ENCODE measurements around the gene MX2.

DNA sequence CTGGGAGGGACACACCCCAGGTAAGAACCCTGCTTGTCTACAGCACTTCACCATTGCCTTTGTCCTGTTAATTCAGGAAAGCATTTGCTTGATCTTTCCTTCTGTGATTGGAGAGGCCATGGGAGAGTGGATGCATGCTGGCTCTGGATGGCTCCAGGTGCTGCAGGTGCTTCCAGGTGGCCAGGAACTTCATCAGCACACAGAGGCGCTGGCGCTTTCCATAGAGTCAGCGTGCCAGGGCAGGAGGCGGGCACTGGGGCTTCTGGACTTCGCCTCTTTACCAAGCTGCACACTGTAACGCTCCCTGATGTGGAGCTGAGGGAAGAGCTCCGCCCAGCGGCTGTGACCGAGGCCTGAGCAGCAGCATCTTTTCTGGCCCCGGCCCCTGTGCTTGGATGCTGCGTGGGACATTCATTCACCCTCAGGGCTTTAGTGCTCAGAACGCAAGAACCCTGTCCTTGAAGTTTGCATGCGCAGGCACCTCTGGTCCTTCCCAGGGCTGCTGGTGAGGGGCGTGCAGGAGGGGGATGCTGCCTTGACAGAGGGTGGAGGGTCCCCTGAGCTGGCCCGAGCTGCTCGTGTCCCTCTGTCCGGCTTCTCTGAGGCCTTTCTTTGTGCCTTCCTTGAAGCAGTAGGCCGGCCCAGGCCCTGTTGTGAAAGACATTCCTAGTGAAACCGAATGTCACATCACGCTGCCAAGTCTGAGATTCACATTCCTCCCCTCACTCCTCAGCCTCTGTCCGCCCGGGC is 1.6 kb upstream of the MX2 start:
- TF ChIP-seq, protein P1, sequence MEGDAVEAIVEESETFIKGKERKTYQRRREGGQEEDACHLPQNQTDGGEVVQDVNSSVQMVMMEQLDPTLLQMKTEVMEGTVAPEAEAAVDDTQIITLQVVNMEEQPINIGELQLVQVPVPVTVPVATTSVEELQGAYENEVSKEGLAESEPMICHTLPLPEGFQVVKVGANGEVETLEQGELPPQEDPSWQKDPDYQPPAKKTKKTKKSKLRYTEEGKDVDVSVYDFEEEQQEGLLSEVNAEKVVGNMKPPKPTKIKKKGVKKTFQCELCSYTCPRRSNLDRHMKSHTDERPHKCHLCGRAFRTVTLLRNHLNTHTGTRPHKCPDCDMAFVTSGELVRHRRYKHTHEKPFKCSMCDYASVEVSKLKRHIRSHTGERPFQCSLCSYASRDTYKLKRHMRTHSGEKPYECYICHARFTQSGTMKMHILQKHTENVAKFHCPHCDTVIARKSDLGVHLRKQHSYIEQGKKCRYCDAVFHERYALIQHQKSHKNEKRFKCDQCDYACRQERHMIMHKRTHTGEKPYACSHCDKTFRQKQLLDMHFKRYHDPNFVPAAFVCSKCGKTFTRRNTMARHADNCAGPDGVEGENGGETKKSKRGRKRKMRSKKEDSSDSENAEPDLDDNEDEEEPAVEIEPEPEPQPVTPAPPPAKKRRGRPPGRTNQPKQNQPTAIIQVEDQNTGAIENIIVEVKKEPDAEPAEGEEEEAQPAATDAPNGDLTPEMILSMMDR (IDR thresholded peaks at IDR 0.05; ENCODE audit: extremely low read depth in 1 of 2, insufficient read depth in 1 of 2, low read depth in 1 of 2, low read length in 2 of 2): no peak
- TF ChIP-seq POLR2AphosphoS5 (IDR thresholded peaks at IDR 0.05; ENCODE audit: insufficient read depth, low read depth, low read length): no peak

Measured in endothelial cell of umbilical vein (primary cell).